GM08714 (cell line): ENCODE results near the gene DLGAP4.
"Not testable (repeated sequence)": the region's sequence is repeated elsewhere in the genome, so short reads cannot be mapped to it uniquely, and the experiment has no call there.

Experiments
- H3K4me3 ChIP-seq: fragments of 200-500 bp; sonication (Bioruptor generic); 2 replicates; pipeline ENCODE4 v1.5.1; 2014; ENCODE audit warnings: mild to moderate bottlenecking, low read length, inconsistent platforms
- ZNF274 ChIP-seq: IDR thresholded peaks from 2 replicates; pipeline ENCODE4 v1.6.1; 2012; ENCODE audit warnings: mild to moderate bottlenecking, low read depth, low read length

The DLGAP4 gene

GRCh38 chr20:36496707-36497669, 190.8 kb downstream of the DLGAP4 start:
- H3K4me3 ChIP-seq, result no peak overlapping the region
- no peak for TF ChIP-seq ZNF274

DNA sequence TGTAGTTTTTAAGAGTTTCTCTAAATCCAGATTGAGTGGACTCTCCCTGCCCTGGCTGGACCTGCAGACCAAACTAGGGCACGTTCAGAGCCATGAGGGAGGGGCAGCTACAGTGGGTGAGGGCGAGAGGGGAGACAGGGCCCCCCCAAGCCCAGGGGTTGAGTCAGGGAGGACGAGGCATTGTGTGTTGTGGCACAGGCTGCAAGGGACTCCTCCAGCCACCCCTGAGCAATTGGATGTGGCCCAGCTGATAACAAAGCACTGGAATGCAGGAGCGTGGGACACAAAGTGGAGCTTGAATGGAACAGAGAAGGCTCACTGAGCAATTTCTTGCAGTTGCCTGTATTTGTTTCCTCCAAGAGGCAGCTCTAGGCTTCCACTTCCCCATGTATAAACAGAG, 191.7 kb downstream of the DLGAP4 start:
- no peak overlapping the region for H3K4me3 ChIP-seq
- no peak for TF ChIP-seq ZNF274

DNA sequence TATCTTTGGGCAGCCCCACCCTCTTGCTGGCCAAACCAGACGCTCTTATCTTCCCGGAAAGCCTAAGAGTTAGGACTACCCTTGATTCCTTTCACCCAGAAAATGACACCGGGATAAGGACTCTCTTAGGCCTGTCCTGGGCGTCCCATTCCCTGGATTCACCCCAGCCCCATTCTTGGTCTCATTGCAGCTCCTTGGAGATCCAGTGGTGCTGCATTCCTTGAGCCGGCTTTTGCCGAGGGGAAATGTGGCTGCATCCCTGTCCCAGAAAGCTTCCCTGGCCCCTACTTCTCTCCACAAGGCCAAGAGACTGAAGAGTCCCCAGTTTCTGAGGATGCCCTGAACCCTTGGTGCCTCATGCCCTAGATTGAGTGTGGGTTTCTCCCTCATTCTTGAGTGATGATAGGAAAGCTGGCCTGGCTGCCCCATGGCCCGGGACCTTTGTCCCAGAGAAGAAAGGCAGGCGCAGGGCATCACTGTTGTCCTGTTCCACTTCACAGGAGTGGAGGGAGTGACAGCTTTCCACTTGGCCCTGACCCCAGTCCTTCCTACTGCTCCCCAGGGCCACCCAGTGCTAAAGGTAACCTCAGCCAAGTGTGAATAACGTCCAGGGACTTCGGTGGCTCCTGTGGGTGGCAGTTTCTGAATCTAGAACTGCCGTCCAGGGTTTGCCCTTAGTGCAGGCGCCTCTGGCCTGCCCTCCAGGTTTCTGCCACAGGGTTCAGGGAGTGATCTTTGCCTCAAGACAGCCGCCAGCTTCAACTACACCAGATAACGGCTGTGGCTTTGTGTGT, 192.4 kb downstream of the DLGAP4 start:
- no peak overlapping the region for H3K4me3 ChIP-seq
- TF ChIP-seq ZNF274, result no peak

DNA sequence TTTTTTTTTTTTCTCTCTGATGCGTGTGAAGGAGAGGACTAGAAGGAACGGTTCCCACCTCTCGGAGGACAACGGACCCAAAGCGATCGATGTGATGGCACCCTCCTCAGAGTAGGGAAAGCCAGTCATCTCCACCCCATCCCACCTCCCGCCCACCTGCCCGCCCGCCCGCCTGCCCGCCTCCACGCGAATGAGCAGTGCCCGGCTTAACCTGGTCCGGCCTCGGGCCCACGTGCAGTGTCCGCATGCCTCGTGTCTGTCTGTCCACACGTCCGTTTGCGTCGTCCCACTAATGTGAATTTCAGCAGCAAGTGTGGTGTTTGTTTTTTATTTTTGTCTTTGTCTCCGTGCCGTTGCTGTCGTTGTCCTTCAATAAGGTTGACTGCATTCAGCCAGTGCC, 193.1 kb downstream of the DLGAP4 start:
- no peak overlapping the region for H3K4me3 ChIP-seq
- TF ChIP-seq ZNF274, result no peak

GRCh38 chr20:36499723-36500501, 193.8 kb downstream of the DLGAP4 start:
- H3K4me3 ChIP-seq, result no peak overlapping the region
- no peak for TF ChIP-seq ZNF274

- H3K4me3 ChIP-seq, result no peak overlapping the region
- no peak for TF ChIP-seq ZNF274
Observed at GRCh38 chr20:36501367-36502006, 195.3 kb downstream of the DLGAP4 start.

GRCh38 chr20:36504295-36504694, 198.2 kb downstream of the DLGAP4 start:
- TF ChIP-seq ZNF274, result no peak
- H3K4me3 ChIP-seq, result no peak overlapping the region

GRCh38 chr20:36506253-36506652, 200.1 kb downstream of the DLGAP4 start:
- no peak overlapping the region for H3K4me3 ChIP-seq
- TF ChIP-seq ZNF274, result no peak

DNA sequence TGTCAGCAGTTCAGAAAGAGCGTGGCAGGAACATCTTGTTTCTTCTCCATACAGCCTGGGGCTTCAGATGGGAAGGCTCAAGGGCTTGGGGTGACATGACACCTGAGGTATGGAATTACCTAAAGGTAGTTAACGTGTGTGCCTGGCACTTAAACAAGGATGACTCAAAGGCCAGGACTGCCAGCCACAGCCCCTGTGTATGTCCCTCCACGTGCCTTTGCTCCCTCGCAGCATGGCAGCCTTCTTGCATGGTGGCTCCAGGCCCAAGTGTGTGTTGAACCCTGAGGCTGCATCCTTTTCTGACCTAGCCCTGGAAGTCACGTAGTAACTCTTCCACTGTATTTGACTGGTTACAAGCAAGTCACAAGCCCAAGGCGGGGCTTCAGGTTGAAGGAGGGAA, 201.6 kb downstream of the DLGAP4 start:
- TF ChIP-seq ZNF274, result no peak
- H3K4me3 ChIP-seq, result no peak overlapping the region

DNA sequence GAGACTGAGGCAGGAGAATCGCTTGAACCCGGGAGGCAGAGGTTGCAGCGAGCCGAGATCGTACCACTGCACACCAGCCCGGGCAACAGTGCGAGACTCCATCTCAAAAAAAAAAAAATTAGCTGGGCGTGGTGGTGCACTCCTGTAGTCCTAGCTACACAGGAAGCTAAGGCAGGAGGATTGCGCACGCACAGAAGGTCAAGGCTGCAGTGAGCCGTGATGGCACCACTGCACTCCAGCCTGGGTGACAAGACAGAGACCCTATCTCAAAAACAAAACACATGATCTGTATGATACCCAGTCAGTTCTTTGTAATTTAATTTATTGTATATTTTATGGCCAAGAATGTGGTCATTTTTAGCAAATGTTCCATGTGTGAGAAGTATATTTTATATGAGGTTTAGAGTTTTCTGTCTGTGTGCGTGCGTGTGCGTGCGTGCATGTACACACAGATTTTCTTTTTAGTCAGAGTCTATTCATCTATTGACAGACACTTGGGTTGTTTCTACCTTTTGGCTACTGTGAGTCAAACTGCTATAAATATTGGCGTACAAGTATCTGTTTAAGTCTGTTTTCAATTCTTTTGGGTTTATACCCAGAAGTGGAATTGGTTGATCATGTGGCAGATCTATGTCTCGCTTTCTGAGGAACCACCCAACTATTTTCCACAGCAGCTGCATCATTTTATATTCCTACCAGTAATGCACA, 213.0 kb downstream of the DLGAP4 start:
- no peak for TF ChIP-seq ZNF274
- no peak overlapping the region for H3K4me3 ChIP-seq

DNA sequence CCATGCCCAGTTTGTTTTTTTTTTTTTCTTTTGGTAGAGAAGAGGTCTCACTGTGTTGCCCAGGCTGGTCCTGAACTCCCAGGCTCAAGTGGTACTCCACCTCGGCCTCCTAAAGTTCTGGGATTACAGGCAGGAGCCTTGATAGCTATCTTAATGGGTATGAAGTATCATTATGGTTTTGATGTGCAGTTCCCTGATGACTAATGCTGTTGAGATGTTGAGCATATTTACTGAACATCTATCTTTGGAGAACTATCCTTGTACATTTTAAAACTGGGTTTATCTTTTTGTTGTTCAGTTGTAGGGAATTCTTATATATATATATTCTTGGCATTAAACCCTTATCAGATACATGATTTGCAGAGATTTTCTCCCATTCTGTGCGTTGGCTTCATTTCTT, 213.8 kb downstream of the DLGAP4 start:
- no peak overlapping the region for H3K4me3 ChIP-seq
- no peak for TF ChIP-seq ZNF274

GRCh38 chr20:36521526-36521925, 215.4 kb downstream of the DLGAP4 start:
- no peak overlapping the region for H3K4me3 ChIP-seq
- TF ChIP-seq ZNF274, result no peak

DNA sequence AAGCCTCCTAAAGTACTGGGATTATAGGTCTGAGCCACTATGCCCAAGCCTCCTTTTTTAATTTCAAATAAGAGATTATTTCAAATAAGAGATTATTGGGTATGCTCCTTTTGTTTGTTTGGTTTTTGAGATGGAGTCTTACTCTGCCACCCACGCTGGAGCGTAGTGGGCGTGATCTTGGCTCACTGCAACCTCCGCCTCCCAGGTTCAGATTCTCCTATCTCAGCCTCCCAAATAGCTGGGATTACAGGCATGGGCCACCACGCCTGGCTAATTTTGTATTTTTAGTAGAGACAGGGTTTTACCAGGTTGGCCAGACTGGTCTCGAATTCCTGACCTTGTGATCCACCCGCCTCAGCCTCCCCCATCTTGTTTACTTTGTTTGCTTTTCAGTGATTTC, 216.3 kb downstream of the DLGAP4 start:
- H3K4me3 ChIP-seq, result not testable (repeated sequence)
